Uterus (tissue), 2 donors: ENCODE measurements around the gene TMEM161A.

Experiments used
- CTCF ChIP-seq, 4 experiments: fragments of 200-600 bp in 2 of 4; fragments of 450-650 bp in 2 of 4; sonication (generic) in 2 of 4; IDR thresholded peaks; one replicate each; pipeline ENCODE4 v1.5.1; 2016 to 2019; ENCODE audit warnings: antibody characterized with exemption in 4 of 4, mild to moderate bottlenecking in 2 of 4, moderate library complexity in 1 of 4
- POLR2A ChIP-seq, 2 donors: fragments of 450-650 bp; IDR thresholded peaks; one replicate each; pipeline ENCODE4 v1.6.1; 2016; ENCODE audit warnings: antibody characterized with exemption in 2 of 2, mild to moderate bottlenecking in 1 of 2, moderate library complexity in 1 of 2

GRCh38 chr19:19076476-19076875, 61.8 kb downstream of the TMEM161A start:
- TF ChIP-seq CTCF (IDR thresholded peaks at IDR 0.05) (no peak), POLR2A (IDR thresholded peaks at IDR 0.05) (no peak)
